Smooth muscle cell (in vitro differentiated cells): Measurements from ENCODE around the gene UBE2E2. TPM values are rescaled to one million over a fixed set of nuclear protein-coding genes. Genes with fewer than 3 reads are reported as not detected.

Source experiments
- DNase-seq: peaks from one replicate; lab custom pipeline; 2025; ENCODE audit not compliant: unreplicated experiment; lab: John Stamatoyannopoulos, UW
- H2AFZ ChIP-seq: fragments of 200-600 bp; sonication (generic); 2 replicates; pipeline ENCODE4 v1.6.0; 2016; ENCODE audit warnings: antibody characterized with exemption, low read depth, mild to moderate bottlenecking
- H3F3A ChIP-seq: fragments of 200-600 bp; sonication (generic); 2 replicates; pipeline ENCODE4 v1.6.0; 2017; ENCODE audit warnings: antibody characterized with exemption, low read depth
- H3K27ac ChIP-seq: fragments of 200-600 bp; sonication (generic); 2 replicates; pipeline ENCODE4 v1.5.1; 2016; ENCODE audit warnings: low read depth, mild to moderate bottlenecking
- H3K27me3 ChIP-seq: fragments of 200-600 bp; sonication (generic); 2 replicates; pipeline ENCODE4 v1.6.1; 2016; ENCODE audit warnings: low read depth, mild to moderate bottlenecking
- H3K36me3 ChIP-seq: fragments of 200-600 bp; sonication (generic); 2 replicates; pipeline ENCODE4 v1.5.1; 2016; ENCODE audit warnings: low read depth
- H3K4me1 ChIP-seq: fragments of 200-600 bp; sonication (generic); 2 replicates; pipeline ENCODE4 v1.5.1; 2016; ENCODE audit warnings: low read depth
- H3K4me2 ChIP-seq: fragments of 200-600 bp; sonication (generic); 2 replicates; pipeline ENCODE4 v1.6.0; 2016; ENCODE audit warnings: mild to moderate bottlenecking
- H3K4me3 ChIP-seq: fragments of 200-600 bp; sonication (generic); 2 replicates; pipeline ENCODE4 v1.5.1; 2016; ENCODE audit warnings: mild to moderate bottlenecking
- H3K79me2 ChIP-seq: fragments of 200-600 bp; sonication (generic); 2 replicates; pipeline ENCODE4 v1.6.0; 2016; ENCODE audit warnings: low read depth, mild to moderate bottlenecking
- H3K9ac ChIP-seq: fragments of 200-600 bp; sonication (generic); 2 replicates; pipeline ENCODE4 v1.6.0; 2016; ENCODE audit warnings: low read depth
- H3K9me3 ChIP-seq: fragments of 200-600 bp; sonication (generic); replicated peaks from 2 replicates; pipeline ENCODE4 v1.5.1; 2016; ENCODE audit warnings: low read depth
- H4K20me1 ChIP-seq: fragments of 200-600 bp; sonication (generic); 2 replicates; pipeline ENCODE4 v1.6.0; 2016; ENCODE audit warnings: low read depth
- CTCF ChIP-seq: fragments of 200-600 bp; sonication (generic); IDR thresholded peaks from 2 replicates; pipeline ENCODE4 v1.5.1; 2017; ENCODE audit warnings: borderline replicate concordance, mild to moderate bottlenecking, antibody characterized with exemption; ENCODE audit not compliant: insufficient read depth, poor library complexity, severe bottlenecking
- WGBS: methylation state at CpG from one replicate; pipeline ENCODE4 v1.1.7; 2016; ENCODE audit warnings: low lambda C conversion rate; 5-methylcytosine and 5-hydroxymethylcytosine counted together
- polyA plus RNA-seq: library from polyadenylated mRNA; unstranded; fragments of >200 nt; fragmentation: Nextera tagmentation; extraction: Ambion mirVana; gene quantifications from 2 replicates; pipeline ENCODE4 v1.2.1, GENCODE V29; 2016
- small RNA-seq: library from RNA; depleted of rRNA; stranded (forward); fragments of <200 nt; gene quantifications from one replicate; pipeline ENCODE3, GENCODE V24; 2014
- total RNA-seq: library from RNA; depleted of rRNA; stranded (reverse); fragments of >200 nt; gene quantifications from 2 replicates; pipeline ENCODE4 v1.2.3, GENCODE V29; 2014

UBE2E2 gene
- total and polyA plus RNA-seq, 2 experiments from 2014 or later, result 65.9 to 121 TPM

- no peak overlapping the region for H3K9ac ChIP-seq
- DNase-seq, result no peak
- no peaks in the 10 kb centered on the region for H3K36me3 ChIP-seq
- H3K27me3 ChIP-seq, result no peaks in the 10 kb centered on the region
- H3K4me1 ChIP-seq, result peaks cover 8% of the 10 kb centered on the region
- WGBS, result 42% methylated on average over 1 of the region's 1 CpG
- H3K27ac ChIP-seq, result no peak overlapping the region
- H3K79me2 ChIP-seq, result no peaks in the 10 kb centered on the region
- TF ChIP-seq CTCF, result no peak
- H4K20me1 ChIP-seq, result no peaks in the 10 kb centered on the region
- no peaks in the 10 kb centered on the region for H3F3A ChIP-seq
- no peaks in the 10 kb centered on the region for H3K9me3 ChIP-seq
- no peak overlapping the region for H3K4me2 ChIP-seq
- H2AFZ ChIP-seq, result no peak overlapping the region
- H3K4me3 ChIP-seq, result no peak overlapping the region
Measured at GRCh38 chr3:23640471-23641146, 437.5 kb downstream of the UBE2E2 start.

Small RNA genes lying within 50 kb of the gene (small RNA-seq; reads per million reads assigned to genes)
- gene AC121251.1 (not detected), gene RF00019 (not detected), gene RNU6-788P (not detected), gene RNU6-922P (not detected)
